Nephron progenitor cell (in vitro differentiated cells): ENCODE results near the gene OTOL1.

Experiments used
- DNase-seq: peaks from one replicate; pipeline ENCODE4 v3.0.0; 2021
- H3K27ac Mint-ChIP-seq: 2 replicates; pipeline ENCODE4 v1.8.0; 2021; ENCODE audit warnings: mild to moderate bottlenecking, moderate library complexity, mixed read lengths
- H3K27me3 Mint-ChIP-seq: 2 replicates; pipeline ENCODE4 v1.8.0; 2021; ENCODE audit warnings: mild to moderate bottlenecking, low read depth, mixed read lengths; ENCODE audit not compliant: poor library complexity
- H3K36me3 Mint-ChIP-seq: 2 replicates; pipeline ENCODE4 v1.8.0; 2021; ENCODE audit warnings: low read depth, mixed read lengths
- H3K4me1 Mint-ChIP-seq: 2 replicates; pipeline ENCODE4 v1.8.0; 2021; ENCODE audit warnings: mixed read lengths
- H3K4me3 Mint-ChIP-seq: 2 replicates; pipeline ENCODE4 v1.8.0; 2021; ENCODE audit warnings: mild to moderate bottlenecking, moderate library complexity, mixed read lengths
- H3K9me3 Mint-ChIP-seq: 2 replicates; pipeline ENCODE4 v1.8.0; 2021; ENCODE audit warnings: mild to moderate bottlenecking, moderate library complexity, mixed read lengths
- TF ChIP-seq, protein P1 (sequence below): fragments of 200-600 bp; sonication (generic); IDR thresholded peaks from 2 replicates; pipeline ENCODE4 v1.5.0; 2021; ENCODE audit warnings: antibody characterized with exemption

Gene OTOL1

DNA sequence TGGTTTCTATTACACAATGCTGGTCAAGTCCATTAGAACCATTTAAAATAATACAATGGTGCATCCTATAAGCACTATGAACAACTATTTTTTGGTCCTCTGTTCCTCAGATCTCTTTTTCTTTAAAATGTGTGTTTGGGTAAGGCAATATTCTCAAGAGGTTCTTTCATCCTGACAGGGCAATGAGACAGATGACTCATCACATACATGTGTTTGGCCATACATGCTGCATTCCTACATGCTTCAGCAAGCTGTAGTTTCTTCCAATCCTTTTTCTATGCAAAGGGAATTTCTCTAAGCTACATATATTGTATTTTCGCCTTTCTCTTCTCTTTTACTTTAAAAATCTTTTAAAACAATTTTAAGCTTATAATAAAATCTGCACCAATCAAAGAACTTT lies 52.7 kb downstream of the OTOL1 start:
- TF ChIP-seq, protein P1, sequence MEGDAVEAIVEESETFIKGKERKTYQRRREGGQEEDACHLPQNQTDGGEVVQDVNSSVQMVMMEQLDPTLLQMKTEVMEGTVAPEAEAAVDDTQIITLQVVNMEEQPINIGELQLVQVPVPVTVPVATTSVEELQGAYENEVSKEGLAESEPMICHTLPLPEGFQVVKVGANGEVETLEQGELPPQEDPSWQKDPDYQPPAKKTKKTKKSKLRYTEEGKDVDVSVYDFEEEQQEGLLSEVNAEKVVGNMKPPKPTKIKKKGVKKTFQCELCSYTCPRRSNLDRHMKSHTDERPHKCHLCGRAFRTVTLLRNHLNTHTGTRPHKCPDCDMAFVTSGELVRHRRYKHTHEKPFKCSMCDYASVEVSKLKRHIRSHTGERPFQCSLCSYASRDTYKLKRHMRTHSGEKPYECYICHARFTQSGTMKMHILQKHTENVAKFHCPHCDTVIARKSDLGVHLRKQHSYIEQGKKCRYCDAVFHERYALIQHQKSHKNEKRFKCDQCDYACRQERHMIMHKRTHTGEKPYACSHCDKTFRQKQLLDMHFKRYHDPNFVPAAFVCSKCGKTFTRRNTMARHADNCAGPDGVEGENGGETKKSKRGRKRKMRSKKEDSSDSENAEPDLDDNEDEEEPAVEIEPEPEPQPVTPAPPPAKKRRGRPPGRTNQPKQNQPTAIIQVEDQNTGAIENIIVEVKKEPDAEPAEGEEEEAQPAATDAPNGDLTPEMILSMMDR: no peak
- no peaks in the 10 kb centered on the region for H3K36me3 Mint-ChIP-seq
- H3K27me3 Mint-ChIP-seq: no peaks in the 10 kb centered on the region
- no peak overlapping the region for H3K4me3 Mint-ChIP-seq
- DNase-seq: no peak
- no peak overlapping the region for H3K27ac Mint-ChIP-seq
- H3K9me3 Mint-ChIP-seq: no peaks in the 10 kb centered on the region
- no peaks in the 10 kb centered on the region for H3K4me1 Mint-ChIP-seq

DNA sequence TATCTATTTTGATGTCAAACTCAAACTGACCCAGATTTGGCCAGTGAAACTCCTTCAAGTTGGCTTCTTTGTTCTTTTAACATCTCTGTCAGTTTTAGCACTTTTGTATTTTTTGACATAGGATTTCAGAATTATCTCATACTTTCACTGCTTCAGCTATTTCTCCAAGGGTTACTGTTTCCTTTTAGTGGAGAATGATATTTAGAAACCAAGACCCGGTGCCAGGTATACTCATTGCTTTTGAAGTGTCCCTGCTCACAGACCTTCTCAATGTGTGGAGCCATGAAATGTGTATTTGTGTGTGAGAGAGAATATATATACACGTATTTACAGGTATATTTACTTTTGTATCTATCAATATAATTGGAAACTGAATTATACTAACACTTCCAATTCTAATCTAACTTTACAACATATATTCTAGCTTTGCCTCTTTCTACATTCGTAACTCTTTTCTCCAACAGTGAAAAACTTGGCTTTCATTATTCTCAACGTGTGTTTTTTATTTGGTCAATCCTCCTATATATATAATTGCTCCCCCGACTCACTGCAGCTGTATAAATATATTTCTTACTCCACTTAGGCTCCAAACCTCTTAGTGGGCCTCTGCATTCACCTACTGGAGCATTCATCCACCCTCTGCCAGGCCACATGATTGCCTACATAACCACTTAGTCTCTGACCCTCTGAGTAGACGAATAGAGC lies 54.0 kb downstream of the OTOL1 start:
- TF ChIP-seq, protein P1: no peak
- Mint-ChIP-seq H3K27ac (no peak overlapping the region), H3K9me3 (no peaks in the 10 kb centered on the region)

DNA sequence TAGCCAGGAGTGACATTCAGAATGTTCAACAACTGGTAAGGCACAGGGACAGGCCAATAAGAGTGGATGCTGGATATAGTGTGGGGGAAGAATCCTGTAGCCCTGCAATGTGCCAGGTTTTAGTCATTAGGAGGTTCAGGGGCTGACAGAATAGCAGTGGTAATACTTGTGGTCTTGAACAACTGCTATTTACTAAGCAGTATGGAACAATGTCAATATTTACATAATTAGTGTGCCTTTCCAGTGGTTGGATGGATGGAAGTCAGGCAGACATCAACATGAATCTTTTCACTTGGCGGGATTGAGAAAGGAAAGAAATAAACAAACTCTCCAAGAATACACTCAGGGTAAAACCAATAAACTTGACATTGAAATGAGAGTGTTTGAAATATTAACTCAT lies 55.1 kb downstream of the OTOL1 start:
- no peaks in the 10 kb centered on the region for H3K9me3 Mint-ChIP-seq
- no peaks in the 10 kb centered on the region for H3K27me3 Mint-ChIP-seq
- no peak overlapping the region for H3K27ac Mint-ChIP-seq
- no peaks in the 10 kb centered on the region for H3K36me3 Mint-ChIP-seq
- no peak overlapping the region for H3K4me3 Mint-ChIP-seq
- DNase-seq: no peak
- TF ChIP-seq, protein P1: no peak
- peaks cover 17% of the 10 kb centered on the region for H3K4me1 Mint-ChIP-seq

More for the DNA sequence above, 54.0 kb downstream of the OTOL1 start:
- DNase-seq: no peak
- Mint-ChIP-seq H3K27me3 (no peaks in the 10 kb centered on the region), H3K4me1 (peaks cover 10% of the 10 kb centered on the region), H3K4me3 (no peak overlapping the region), H3K36me3 (no peaks in the 10 kb centered on the region)

DNA sequence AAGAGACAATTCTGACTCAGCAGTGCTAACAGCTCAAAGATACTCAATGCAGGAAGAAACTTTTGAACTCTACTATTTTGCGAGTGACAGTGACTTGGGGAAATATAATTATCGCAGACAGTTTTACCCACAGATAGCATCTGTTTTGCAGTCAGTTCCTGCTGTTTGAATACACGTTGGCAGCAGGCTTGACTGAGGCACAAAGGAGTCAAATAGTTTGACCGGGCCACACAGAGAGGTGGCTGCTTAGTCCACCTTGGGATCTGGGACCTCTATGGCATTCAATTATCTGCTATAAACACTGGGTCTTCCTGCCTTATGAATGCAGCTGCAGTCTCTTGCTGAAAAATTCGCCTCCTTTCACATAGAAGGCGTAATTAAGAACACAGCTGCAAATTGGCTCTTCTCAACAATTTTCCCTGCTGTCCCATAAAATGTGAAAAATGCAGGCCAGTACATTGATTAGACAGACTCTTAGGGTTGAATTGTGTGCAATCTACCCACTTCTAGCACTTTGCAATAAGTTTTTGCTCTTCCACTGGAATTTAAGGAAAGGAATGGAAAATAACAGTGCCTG lies 56.5 kb downstream of the OTOL1 start:
- Mint-ChIP-seq H3K36me3 (no peaks in the 10 kb centered on the region), H3K27me3 (no peaks in the 10 kb centered on the region), H3K9me3 (no peaks in the 10 kb centered on the region), H3K4me1 (peaks cover 23% of the 10 kb centered on the region), H3K4me3 (no peak overlapping the region), H3K27ac (no peak overlapping the region)
- TF ChIP-seq, protein P1: no peak
- DNase-seq: no peak
